Measurements from ENCODE around the gene PPFIA1. TPM values are rescaled to one million over a fixed set of nuclear protein-coding genes. Genes with fewer than 3 reads are reported as not detected.

Gene PPFIA1
- total RNA-seq, 1 donor from 2014 or later, result 38.6 TPM

DNA sequence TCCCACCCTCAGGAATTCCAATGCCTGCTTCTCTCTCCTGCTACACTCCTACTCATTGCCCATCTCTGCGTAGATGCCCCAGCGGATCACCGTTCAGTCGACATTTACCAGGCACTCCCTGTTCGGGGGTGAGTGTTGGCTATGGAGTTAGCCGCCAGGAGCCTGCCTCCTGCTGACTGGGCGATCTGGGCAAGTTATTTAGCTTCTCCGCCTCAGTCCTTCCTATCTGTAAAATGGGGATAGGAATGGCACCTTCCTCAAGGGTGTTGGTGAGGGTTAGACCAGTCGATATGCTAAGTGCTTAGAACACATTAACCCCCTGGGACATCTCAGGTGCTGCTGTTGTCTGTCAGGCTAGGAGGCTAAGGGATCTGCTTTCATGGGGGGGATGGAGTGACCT lies 36.5 kb upstream of the PPFIA1 start:
- no peaks in the 10 kb centered on the region for H3K36me3 ChIP-seq (ENCODE audit: control insufficient read depth, insufficient read depth, low read length)
- H3K4me3 ChIP-seq (ENCODE audit: low read depth, low read length), result no peak overlapping the region
- H3K27me3 ChIP-seq (ENCODE audit: control insufficient read depth, insufficient read depth, low read length), result no peaks in the 10 kb centered on the region
- TF ChIP-seq, protein P1, sequence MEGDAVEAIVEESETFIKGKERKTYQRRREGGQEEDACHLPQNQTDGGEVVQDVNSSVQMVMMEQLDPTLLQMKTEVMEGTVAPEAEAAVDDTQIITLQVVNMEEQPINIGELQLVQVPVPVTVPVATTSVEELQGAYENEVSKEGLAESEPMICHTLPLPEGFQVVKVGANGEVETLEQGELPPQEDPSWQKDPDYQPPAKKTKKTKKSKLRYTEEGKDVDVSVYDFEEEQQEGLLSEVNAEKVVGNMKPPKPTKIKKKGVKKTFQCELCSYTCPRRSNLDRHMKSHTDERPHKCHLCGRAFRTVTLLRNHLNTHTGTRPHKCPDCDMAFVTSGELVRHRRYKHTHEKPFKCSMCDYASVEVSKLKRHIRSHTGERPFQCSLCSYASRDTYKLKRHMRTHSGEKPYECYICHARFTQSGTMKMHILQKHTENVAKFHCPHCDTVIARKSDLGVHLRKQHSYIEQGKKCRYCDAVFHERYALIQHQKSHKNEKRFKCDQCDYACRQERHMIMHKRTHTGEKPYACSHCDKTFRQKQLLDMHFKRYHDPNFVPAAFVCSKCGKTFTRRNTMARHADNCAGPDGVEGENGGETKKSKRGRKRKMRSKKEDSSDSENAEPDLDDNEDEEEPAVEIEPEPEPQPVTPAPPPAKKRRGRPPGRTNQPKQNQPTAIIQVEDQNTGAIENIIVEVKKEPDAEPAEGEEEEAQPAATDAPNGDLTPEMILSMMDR (IDR thresholded peaks at IDR 0.05; ENCODE audit: insufficient read depth, low read length, poor library complexity, severe bottlenecking), result no peak
- no peak for DNase-seq (ENCODE audit: low read depth)

DNA sequence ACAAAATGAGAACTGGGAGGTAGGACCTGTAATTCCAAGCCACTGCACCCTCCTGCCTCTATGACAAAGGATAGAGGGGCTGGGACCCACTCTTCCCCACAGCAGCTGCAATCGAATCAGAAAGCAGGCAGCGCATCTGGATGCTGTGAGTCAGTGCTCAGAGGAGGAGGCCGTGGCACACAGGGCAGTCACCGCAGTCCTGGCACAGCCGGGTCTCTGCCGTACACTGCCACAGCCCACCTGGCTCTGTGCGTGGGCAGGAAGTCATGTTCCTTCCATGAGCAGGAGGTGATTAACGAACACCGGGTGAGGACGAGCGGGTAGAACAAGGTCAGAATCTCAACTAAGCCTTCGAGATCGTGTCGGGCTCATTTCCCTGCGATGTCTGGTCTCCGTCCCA lies 30.2 kb upstream of the PPFIA1 start:
- TF ChIP-seq, protein P1 (IDR thresholded peaks at IDR 0.05; ENCODE audit: insufficient read depth, low read length, poor library complexity, severe bottlenecking), result no peak
- no peaks in the 10 kb centered on the region for H3K27me3 ChIP-seq (ENCODE audit: control insufficient read depth, insufficient read depth, low read length)
- no peak for DNase-seq (ENCODE audit: low read depth)
- H3K36me3 ChIP-seq (ENCODE audit: control insufficient read depth, insufficient read depth, low read length), result no peaks in the 10 kb centered on the region
- no peak overlapping the region for H3K4me3 ChIP-seq (ENCODE audit: low read depth, low read length)

DNA sequence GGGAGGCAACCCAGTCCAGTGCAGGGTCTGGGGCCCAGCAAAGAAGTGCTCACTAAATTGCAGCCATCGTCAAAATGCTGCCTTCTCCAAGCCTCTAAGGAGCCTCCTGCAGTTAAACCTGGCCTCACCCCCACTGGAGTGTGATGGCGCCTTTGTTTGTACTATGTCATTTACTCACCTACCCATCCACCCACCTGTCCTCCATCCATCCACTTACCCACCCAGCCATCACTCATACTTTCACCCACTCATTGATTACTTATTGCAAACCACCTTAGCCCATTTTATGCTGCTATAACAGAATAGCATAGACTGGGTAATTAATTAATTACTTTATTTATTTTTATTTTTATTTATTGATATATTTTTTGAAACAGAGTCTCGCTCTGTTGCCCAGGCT lies 28.8 kb upstream of the PPFIA1 start:
- no peak overlapping the region for H3K4me3 ChIP-seq (ENCODE audit: low read depth, low read length)
- H3K36me3 ChIP-seq (ENCODE audit: control insufficient read depth, insufficient read depth, low read length), result no peaks in the 10 kb centered on the region
- H3K27me3 ChIP-seq (ENCODE audit: control insufficient read depth, insufficient read depth, low read length), result no peaks in the 10 kb centered on the region
- TF ChIP-seq, protein P1 (IDR thresholded peaks at IDR 0.05; ENCODE audit: insufficient read depth, low read length, poor library complexity, severe bottlenecking), result no peak
- no peak for DNase-seq (ENCODE audit: low read depth)

DNA sequence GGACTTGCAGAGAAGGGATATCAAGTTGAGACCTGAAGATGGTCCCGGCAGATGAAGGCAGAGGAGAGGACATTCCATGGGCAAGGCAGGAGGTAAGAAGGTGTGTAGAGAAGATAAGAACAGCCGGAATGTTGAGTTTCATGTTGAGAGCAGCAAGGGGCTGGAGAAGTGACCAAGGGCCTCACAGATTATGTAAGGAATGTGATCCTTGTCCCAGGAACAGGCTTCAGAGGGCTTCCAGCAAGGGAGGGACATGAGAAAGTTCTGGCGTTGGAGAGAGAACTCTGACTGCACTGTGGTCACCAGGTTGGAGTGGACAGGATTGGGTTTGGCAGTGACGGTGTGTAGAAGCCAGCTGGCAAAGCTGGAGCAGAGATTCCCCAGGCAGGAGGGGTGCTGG lies 27.6 kb upstream of the PPFIA1 start:
- DNase-seq (ENCODE audit: low read depth), result no peak
- H3K36me3 ChIP-seq (ENCODE audit: control insufficient read depth, insufficient read depth, low read length), result no peaks in the 10 kb centered on the region
- TF ChIP-seq, protein P1 (IDR thresholded peaks at IDR 0.05; ENCODE audit: insufficient read depth, low read length, poor library complexity, severe bottlenecking), result no peak
- H3K4me3 ChIP-seq (ENCODE audit: low read depth, low read length), result no peak overlapping the region
- no peaks in the 10 kb centered on the region for H3K27me3 ChIP-seq (ENCODE audit: control insufficient read depth, insufficient read depth, low read length)

DNA sequence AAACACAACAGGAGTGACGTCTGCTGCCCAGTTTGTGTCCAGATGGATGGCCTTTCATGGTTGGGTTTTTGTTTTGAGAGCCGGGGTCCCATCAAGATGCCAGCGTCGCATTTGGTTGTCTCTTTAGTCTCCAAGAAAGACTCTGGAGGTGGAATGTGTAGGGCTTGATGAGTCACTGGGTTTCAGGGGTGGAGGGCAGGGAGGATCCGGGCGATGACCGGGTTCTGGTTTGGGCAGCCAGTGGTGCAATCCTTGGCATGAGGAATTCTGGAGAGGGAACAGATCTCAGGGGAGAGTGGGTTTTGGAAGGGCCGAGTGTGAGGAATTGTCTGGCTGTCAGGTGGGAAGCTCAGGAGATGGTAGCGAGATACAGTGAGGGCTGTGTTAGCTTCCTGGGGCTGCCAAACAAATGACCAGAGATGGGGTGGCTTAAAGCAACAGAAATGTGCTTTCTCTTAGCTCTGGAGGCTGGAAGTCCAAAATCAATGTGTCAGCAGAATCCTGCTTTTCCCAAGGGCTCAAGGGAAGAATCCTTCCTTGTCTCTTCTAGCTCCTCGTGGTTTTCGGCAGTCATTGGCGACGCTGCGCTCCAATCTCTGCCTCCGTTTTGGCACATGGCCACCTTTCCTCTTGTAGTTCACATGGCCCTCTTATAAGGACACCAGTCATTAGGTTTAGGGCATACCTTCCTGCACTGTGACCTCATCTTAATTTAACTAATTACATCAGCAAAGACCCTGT lies 26.4 kb upstream of the PPFIA1 start:
- TF ChIP-seq, protein P1 (IDR thresholded peaks at IDR 0.05; ENCODE audit: insufficient read depth, low read length, poor library complexity, severe bottlenecking), result no peak
- Histone ChIP-seq H3K36me3 (ENCODE audit: control insufficient read depth, insufficient read depth, low read length) (no peaks in the 10 kb centered on the region), H3K4me3 (ENCODE audit: low read depth, low read length) (no peak overlapping the region), H3K27me3 (ENCODE audit: control insufficient read depth, insufficient read depth, low read length) (no peaks in the 10 kb centered on the region)
- no peak for DNase-seq (ENCODE audit: low read depth)

DNA sequence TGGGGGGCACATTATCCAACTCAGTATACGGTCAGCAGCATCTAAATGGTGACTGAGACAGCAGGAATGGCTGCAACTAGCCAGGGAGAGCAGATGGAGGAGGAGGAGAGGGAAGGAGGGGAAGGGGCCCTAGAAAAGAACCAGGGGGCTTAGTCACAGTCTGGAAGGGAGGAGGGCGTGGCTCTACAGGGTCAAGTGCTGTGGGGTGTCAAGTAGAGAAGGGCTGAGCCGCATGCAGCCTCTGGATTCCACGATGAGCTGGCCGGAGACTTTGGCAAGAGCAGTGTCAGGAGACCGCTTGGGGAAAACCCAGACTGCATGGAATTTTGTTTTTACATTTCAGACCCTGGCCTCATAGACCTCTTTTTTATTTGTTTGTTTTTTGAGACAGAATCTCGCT lies 25.8 kb upstream of the PPFIA1 start:
- no peak overlapping the region for H3K4me3 ChIP-seq (ENCODE audit: low read depth, low read length)
- DNase-seq (ENCODE audit: low read depth), result peak; percentile 57
- H3K36me3 ChIP-seq (ENCODE audit: control insufficient read depth, insufficient read depth, low read length), result no peaks in the 10 kb centered on the region
- H3K27me3 ChIP-seq (ENCODE audit: control insufficient read depth, insufficient read depth, low read length), result no peaks in the 10 kb centered on the region
- TF ChIP-seq, protein P1 (IDR thresholded peaks at IDR 0.05; ENCODE audit: insufficient read depth, low read length, poor library complexity, severe bottlenecking), result no peak
